Testis (tissue), 2 donors: ENCODE data around the gene SH2D3A.

ENCODE experiments used
- POLR2A ChIP-seq: fragments of 450-650 bp; IDR thresholded peaks from one replicate; pipeline ENCODE4 v1.6.1; 2017; ENCODE audit warnings: antibody characterized with exemption, mild to moderate bottlenecking, moderate library complexity
- TF ChIP-seq, protein P1 (sequence below), 3 experiments: fragments of 450-650 bp in 2 of 3; fragments of 200-600 bp in 1 of 3; sonication (generic) in 1 of 3; IDR thresholded peaks; one replicate each; pipeline ENCODE4 v1.5.1; 2016 to 2019; ENCODE audit warnings: antibody characterized with exemption in 3 of 3, mild to moderate bottlenecking in 2 of 3, moderate library complexity in 1 of 3

DNA sequence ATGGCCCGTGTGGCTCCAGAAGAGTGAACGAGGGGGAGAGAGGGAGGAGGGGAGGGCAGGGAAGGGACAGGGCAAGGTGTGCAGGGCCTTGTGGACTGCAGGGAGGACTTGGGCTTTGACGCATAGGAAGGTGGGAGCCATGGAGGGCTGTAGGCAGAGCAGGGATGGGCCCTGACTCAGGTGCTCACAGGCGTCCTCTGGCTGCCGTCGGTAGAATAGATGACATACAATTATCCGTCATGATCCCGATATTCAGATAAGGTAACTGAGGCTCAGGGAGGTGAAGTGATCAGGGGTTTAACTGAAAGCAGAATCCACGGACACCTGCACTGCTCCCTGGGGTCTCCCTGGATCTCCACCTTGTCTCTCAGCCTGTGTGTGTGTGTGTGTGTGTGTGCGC lies 50.2 kb downstream of the SH2D3A start:
- TF ChIP-seq, protein P1, sequence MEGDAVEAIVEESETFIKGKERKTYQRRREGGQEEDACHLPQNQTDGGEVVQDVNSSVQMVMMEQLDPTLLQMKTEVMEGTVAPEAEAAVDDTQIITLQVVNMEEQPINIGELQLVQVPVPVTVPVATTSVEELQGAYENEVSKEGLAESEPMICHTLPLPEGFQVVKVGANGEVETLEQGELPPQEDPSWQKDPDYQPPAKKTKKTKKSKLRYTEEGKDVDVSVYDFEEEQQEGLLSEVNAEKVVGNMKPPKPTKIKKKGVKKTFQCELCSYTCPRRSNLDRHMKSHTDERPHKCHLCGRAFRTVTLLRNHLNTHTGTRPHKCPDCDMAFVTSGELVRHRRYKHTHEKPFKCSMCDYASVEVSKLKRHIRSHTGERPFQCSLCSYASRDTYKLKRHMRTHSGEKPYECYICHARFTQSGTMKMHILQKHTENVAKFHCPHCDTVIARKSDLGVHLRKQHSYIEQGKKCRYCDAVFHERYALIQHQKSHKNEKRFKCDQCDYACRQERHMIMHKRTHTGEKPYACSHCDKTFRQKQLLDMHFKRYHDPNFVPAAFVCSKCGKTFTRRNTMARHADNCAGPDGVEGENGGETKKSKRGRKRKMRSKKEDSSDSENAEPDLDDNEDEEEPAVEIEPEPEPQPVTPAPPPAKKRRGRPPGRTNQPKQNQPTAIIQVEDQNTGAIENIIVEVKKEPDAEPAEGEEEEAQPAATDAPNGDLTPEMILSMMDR (IDR thresholded peaks at IDR 0.05), result no peak
- no peak for TF ChIP-seq POLR2A
